Liver (tissue), 9 donors: ENCODE data around the gene TTC23L. TPM values are rescaled to one million over a fixed set of nuclear protein-coding genes. Genes with fewer than 3 reads are reported as not detected.

Experiments
- DNase-seq: peaks from one replicate; pipeline ENCODE4 v3.0.0-alpha.2; 2017; ENCODE audit warnings: low spot score
- H3K27ac ChIP-seq, 2 donors: one replicate each; pipeline ENCODE4 v1.7.0; 2013; ENCODE audit warnings: inconsistent platforms in 2 of 2, low read length in 2 of 2, control low read depth in 1 of 2, low read depth in 1 of 2, mild to moderate bottlenecking in 1 of 2
- H3K27me3 ChIP-seq, 4 donors: one replicate each; pipeline versions ENCODE4 v1.6.1 to v1.7.0; 2013; ENCODE audit warnings: low read length in 3 of 4, inconsistent platforms in 1 of 4, mild to moderate bottlenecking in 1 of 4, moderate library complexity in 1 of 4; ENCODE audit not compliant: control insufficient read depth in 4 of 4, insufficient read depth in 4 of 4
- H3K36me3 ChIP-seq, 4 donors: one replicate each; pipeline versions ENCODE4 v1.6.1 to v1.7.0; 2013; ENCODE audit warnings: low read length in 3 of 4, mild to moderate bottlenecking in 3 of 4, low read depth in 1 of 4, moderate library complexity in 1 of 4; ENCODE audit not compliant: control insufficient read depth in 4 of 4, insufficient read depth in 3 of 4
- H3K4me1 ChIP-seq, 4 donors: one replicate each; pipeline versions ENCODE4 v1.6.1 to v1.7.0; 2013; ENCODE audit warnings: low read length in 3 of 4, mild to moderate bottlenecking in 3 of 4, moderate library complexity in 1 of 4; ENCODE audit not compliant: control insufficient read depth in 4 of 4, insufficient read depth in 4 of 4
- H3K4me3 ChIP-seq, 3 donors: one replicate each; pipeline versions ENCODE4 v1.6.1 to v1.7.0; 2013; ENCODE audit warnings: low read length in 3 of 3, control low read depth in 1 of 3, low read depth in 1 of 3, mild to moderate bottlenecking in 1 of 3
- H3K9ac ChIP-seq, 2 donors: one replicate each; pipeline ENCODE4 v1.7.0; 2013; ENCODE audit warnings: low read length in 2 of 2, mild to moderate bottlenecking in 2 of 2, moderate library complexity in 2 of 2, control low read depth in 1 of 2, low read depth in 1 of 2
- H3K9me3 ChIP-seq, 4 donors: one replicate each; pipeline versions ENCODE4 v1.6.1 to v1.7.0; 2013; ENCODE audit warnings: low read length in 3 of 4; ENCODE audit not compliant: control insufficient read depth in 4 of 4
- ATF3 ChIP-seq: IDR thresholded peaks from 2 replicates; pipeline ENCODE4 v1.6.1; 2016; ENCODE audit warnings: antibody characterized with exemption
- CTCF ChIP-seq: fragments of 150-350 bp; IDR thresholded peaks from 2 replicates; pipeline ENCODE4 v1.5.1; 2017; ENCODE audit warnings: improper control_type of control experiment, low read depth, low read length; ENCODE audit not compliant: missing input control
- EGR1 ChIP-seq, 2 donors: IDR thresholded peaks; 2 replicates each; pipeline ENCODE4 v1.6.1; 2016 to 2018; ENCODE audit warnings: antibody characterized with exemption in 2 of 2, low read depth in 2 of 2
- FOXA1 ChIP-seq: IDR thresholded peaks from 2 replicates; pipeline ENCODE4 v1.6.1; 2016; ENCODE audit warnings: antibody characterized with exemption
- FOXA2 ChIP-seq: IDR thresholded peaks from 2 replicates; pipeline ENCODE4 v1.6.1; 2016; ENCODE audit warnings: antibody characterized with exemption
- GABPA ChIP-seq, 2 donors: IDR thresholded peaks in 1 of 2; conservative IDR thresholded peaks in 1 of 2; 2 replicates each; pipeline ENCODE4 v1.6.1; 2016; ENCODE audit warnings: antibody characterized with exemption in 2 of 2, mild to moderate bottlenecking in 1 of 2, moderate library complexity in 1 of 2
- HNF4A ChIP-seq, 2 donors: conservative IDR thresholded peaks; 2 replicates each; pipeline ENCODE4 v1.6.1; 2016; ENCODE audit warnings: antibody characterized with exemption in 2 of 2, mild to moderate bottlenecking in 2 of 2
- HNF4G ChIP-seq: IDR thresholded peaks from 2 replicates; pipeline ENCODE4 v1.6.1; 2016; ENCODE audit warnings: antibody characterized with exemption
- JUND ChIP-seq, 2 donors: IDR thresholded peaks; 2 replicates each; pipeline ENCODE4 v1.6.1; 2016; ENCODE audit warnings: antibody characterized with exemption in 2 of 2
- MAX ChIP-seq: IDR thresholded peaks from 2 replicates; pipeline ENCODE4 v1.6.1; 2016; ENCODE audit warnings: antibody characterized with exemption
- NR2F2 ChIP-seq: IDR thresholded peaks from 2 replicates; pipeline ENCODE4 v1.6.1; 2016; ENCODE audit warnings: antibody characterized with exemption
- RAD21 ChIP-seq, 2 donors: IDR thresholded peaks; 2 replicates each; pipeline ENCODE4 v1.6.1; 2016; ENCODE audit warnings: antibody characterized with exemption in 2 of 2, mild to moderate bottlenecking in 2 of 2
- REST ChIP-seq: IDR thresholded peaks from 2 replicates; pipeline ENCODE4 v1.6.1; 2016; ENCODE audit warnings: antibody characterized with exemption, mild to moderate bottlenecking
- RXRA ChIP-seq, 2 donors: IDR thresholded peaks; 2 replicates each; pipeline ENCODE4 v1.6.1; 2017 to 2018; ENCODE audit warnings: antibody characterized with exemption in 2 of 2, mild to moderate bottlenecking in 1 of 2
- SP1 ChIP-seq: IDR thresholded peaks from 2 replicates; pipeline ENCODE4 v1.6.1; 2018; ENCODE audit warnings: antibody characterized with exemption, mild to moderate bottlenecking
- TAF1 ChIP-seq: conservative IDR thresholded peaks from 2 replicates; pipeline ENCODE4 v1.6.1; 2016; ENCODE audit warnings: antibody characterized with exemption, mild to moderate bottlenecking
- YY1 ChIP-seq: IDR thresholded peaks from 2 replicates; pipeline ENCODE4 v1.6.1; 2016; ENCODE audit warnings: antibody characterized with exemption, mild to moderate bottlenecking
- WGBS: extraction: QIAGEN DNeasy Blood & Tissue Kit; methylation state at CpG from one replicate; pipeline ENCODE4 v1.1.7; 2013; 5-methylcytosine and 5-hydroxymethylcytosine counted together
- polyA plus RNA-seq, 2 donors: library from polyadenylated mRNA; stranded (reverse) in 1 of 2; unstranded in 1 of 2; fragments of 200-250 nt in 1 of 2; fragments of >200 nt in 1 of 2; fragmentation: Nextera tagmentation in 1 of 2; extraction: Ambion mirVana in 1 of 2; gene quantifications; one replicate each; pipeline versions ENCODE4 v1.2.1 to v1.2.3, GENCODE V29; 2013 to 2015
- total RNA-seq, 2 donors: library from RNA; depleted of rRNA; stranded (reverse); fragments of >200 nt; gene quantifications; one replicate each; pipeline ENCODE4 v1.2.3, GENCODE V29; 2014
- donor health status: healthy.
- donor health status: healthy.
- donor health status: healthy.
- donor health status: healthy.
- donor health status: healthy.

Gene TTC23L
- total and polyA plus RNA-seq, 4 donors, result 0.03 to 0.19 (median 0.08) TPM; not detected in 1

GRCh38 chr5:34835664-34836063 is 3.3 kb upstream of the TTC23L start:
- Histone ChIP-seq H3K27me3 (no peaks in the 10 kb centered on the region), H3K4me3 (no peak overlapping the region), H3K9ac (no peak overlapping the region), H3K27ac (no peak overlapping the region), H3K36me3 (peaks cover 0 to 19% (median 8%) of the 10 kb centered on the region in 4 donors), H3K4me1 (peaks cover 0 to 10% (median 3%) of the 10 kb centered on the region in 4 donors), H3K9me3 (no peaks in the 10 kb centered on the region)
- 88% methylated on average over 3 of the region's 3 CpGs for WGBS
- no peak for DNase-seq
- no peak for TF ChIP-seq MAX
- no peak for TF ChIP-seq SP1
- no peak for TF ChIP-seq REST
- TF ChIP-seq FOXA2, result no peak
- TF ChIP-seq TAF1, result no peak
- no peak for TF ChIP-seq FOXA1
- no peak for TF ChIP-seq GABPA (IDR thresholded peaks at IDR 0.05 in 1 of 2, conservative IDR thresholded peaks at IDR 0.05 in 1 of 2)
- TF ChIP-seq ATF3, result no peak
- TF ChIP-seq NR2F2, result no peak
- no peak for TF ChIP-seq CTCF
- TF ChIP-seq EGR1 (IDR thresholded peaks at IDR 0.05; ENCODE audit: low read depth in 2 of 2), result no peak
- TF ChIP-seq HNF4A (conservative IDR thresholded peaks at IDR 0.05), result no peak
- TF ChIP-seq HNF4G, result no peak

- no peak overlapping the region for H3K4me3 ChIP-seq
- no peaks in the 10 kb centered on the region for H3K36me3 ChIP-seq
- H3K9me3 ChIP-seq, result no peaks in the 10 kb centered on the region
- no peak overlapping the region for H3K27ac ChIP-seq
- TF ChIP-seq FOXA1 (no peak), YY1 (no peak), TAF1 (no peak), EGR1 (IDR thresholded peaks at IDR 0.05; ENCODE audit: low read depth in 2 of 2) (no peak), JUND (IDR thresholded peaks at IDR 0.05) (no peak), RXRA (IDR thresholded peaks at IDR 0.05) (no peak), ATF3 (no peak), SP1 (no peak), RAD21 (IDR thresholded peaks at IDR 0.05) (no peak), NR2F2 (no peak), GABPA (IDR thresholded peaks at IDR 0.05 in 1 of 2, conservative IDR thresholded peaks at IDR 0.05 in 1 of 2) (no peak), FOXA2 (no peak), HNF4G (no peak)
- peaks cover 0 to 10% (median 3%) of the 10 kb centered on the region in 4 donors for H3K4me1 ChIP-seq
- H3K27me3 ChIP-seq, result no peaks in the 10 kb centered on the region
- DNase-seq, result no peak
- H3K9ac ChIP-seq, result no peak overlapping the region
- 94% methylated on average over 2 of the region's 2 CpGs for WGBS
Observed at GRCh38 chr5:34841816-34842215, 2.9 kb downstream of the TTC23L start.
